Measurements from ENCODE around the gene AUTS2.

- TF ChIP-seq, protein P1, sequence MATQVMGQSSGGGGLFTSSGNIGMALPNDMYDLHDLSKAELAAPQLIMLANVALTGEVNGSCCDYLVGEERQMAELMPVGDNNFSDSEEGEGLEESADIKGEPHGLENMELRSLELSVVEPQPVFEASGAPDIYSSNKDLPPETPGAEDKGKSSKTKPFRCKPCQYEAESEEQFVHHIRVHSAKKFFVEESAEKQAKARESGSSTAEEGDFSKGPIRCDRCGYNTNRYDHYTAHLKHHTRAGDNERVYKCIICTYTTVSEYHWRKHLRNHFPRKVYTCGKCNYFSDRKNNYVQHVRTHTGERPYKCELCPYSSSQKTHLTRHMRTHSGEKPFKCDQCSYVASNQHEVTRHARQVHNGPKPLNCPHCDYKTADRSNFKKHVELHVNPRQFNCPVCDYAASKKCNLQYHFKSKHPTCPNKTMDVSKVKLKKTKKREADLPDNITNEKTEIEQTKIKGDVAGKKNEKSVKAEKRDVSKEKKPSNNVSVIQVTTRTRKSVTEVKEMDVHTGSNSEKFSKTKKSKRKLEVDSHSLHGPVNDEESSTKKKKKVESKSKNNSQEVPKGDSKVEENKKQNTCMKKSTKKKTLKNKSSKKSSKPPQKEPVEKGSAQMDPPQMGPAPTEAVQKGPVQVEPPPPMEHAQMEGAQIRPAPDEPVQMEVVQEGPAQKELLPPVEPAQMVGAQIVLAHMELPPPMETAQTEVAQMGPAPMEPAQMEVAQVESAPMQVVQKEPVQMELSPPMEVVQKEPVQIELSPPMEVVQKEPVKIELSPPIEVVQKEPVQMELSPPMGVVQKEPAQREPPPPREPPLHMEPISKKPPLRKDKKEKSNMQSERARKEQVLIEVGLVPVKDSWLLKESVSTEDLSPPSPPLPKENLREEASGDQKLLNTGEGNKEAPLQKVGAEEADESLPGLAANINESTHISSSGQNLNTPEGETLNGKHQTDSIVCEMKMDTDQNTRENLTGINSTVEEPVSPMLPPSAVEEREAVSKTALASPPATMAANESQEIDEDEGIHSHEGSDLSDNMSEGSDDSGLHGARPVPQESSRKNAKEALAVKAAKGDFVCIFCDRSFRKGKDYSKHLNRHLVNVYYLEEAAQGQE (IDR thresholded peaks at IDR 0.05; ENCODE audit: insufficient replicate concordance, low read depth) = no peak
- TF ChIP-seq CTCF (IDR thresholded peaks at IDR 0.05; ENCODE audit: insufficient read depth, low read length) (no peak), POLR2AphosphoS5 (IDR thresholded peaks at IDR 0.05; ENCODE audit: low read depth) (no peak), SPI1 (IDR thresholded peaks at IDR 0.05; ENCODE audit: borderline replicate concordance, low read depth) (no peak), GABPA (IDR thresholded peaks at IDR 0.05; ENCODE audit: low read depth) (no peak)
Observed at GRCh38 chr7:69949122-69949521, 350.8 kb downstream of the AUTS2 start.

All from HL-60 (cell line).